A204.1 (cell line): ENCODE measurements around the gene CACNA2D4.

ENCODE experiments used
- FAIRE-seq: peaks from 2 replicates; lab custom pipeline; 2012; peaks lifted over from hg19 to GRCh38; lab: Jason Lieb, UNC

The CACNA2D4 gene

GRCh38 chr12:1815814-1816729, 102.4 kb downstream of the CACNA2D4 start:
- FAIRE-seq: no peak

GRCh38 chr12:1815108-1815507, 103.3 kb downstream of the CACNA2D4 start:
- no peak for FAIRE-seq

GRCh38 chr12:1814266-1814665, 104.2 kb downstream of the CACNA2D4 start:
- FAIRE-seq: no peak

- FAIRE-seq: no peak
Observed at GRCh38 chr12:1812650-1813302, 105.7 kb downstream of the CACNA2D4 start.

- FAIRE-seq: no peak
Observed at GRCh38 chr12:1811948-1812291, 106.5 kb downstream of the CACNA2D4 start.

- no peak for FAIRE-seq
Observed at GRCh38 chr12:1811281-1811947, 107.0 kb downstream of the CACNA2D4 start.

- FAIRE-seq: no peak
Observed at GRCh38 chr12:1810931-1811280, 107.5 kb downstream of the CACNA2D4 start.

- FAIRE-seq: no peak
Observed at GRCh38 chr12:1810201-1810930, 108.1 kb downstream of the CACNA2D4 start.

GRCh38 chr12:1809591-1810190, 108.8 kb downstream of the CACNA2D4 start:
- no peak for FAIRE-seq

GRCh38 chr12:1808798-1809480, 109.5 kb downstream of the CACNA2D4 start:
- no peak for FAIRE-seq

GRCh38 chr12:1808036-1808797, 110.2 kb downstream of the CACNA2D4 start:
- no peak for FAIRE-seq

- FAIRE-seq: no peak
Observed at GRCh38 chr12:1807087-1807860, 111.2 kb downstream of the CACNA2D4 start.

GRCh38 chr12:1806301-1807086, 112.0 kb downstream of the CACNA2D4 start:
- no peak for FAIRE-seq

- no peak for FAIRE-seq
Observed at GRCh38 chr12:1805441-1806081, 112.9 kb downstream of the CACNA2D4 start.

- FAIRE-seq: peak; percentile 91
Observed at GRCh38 chr12:1804545-1805332, 113.7 kb downstream of the CACNA2D4 start.

GRCh38 chr12:1803736-1804135, 114.7 kb downstream of the CACNA2D4 start:
- FAIRE-seq: no peak

GRCh38 chr12:1801303-1801975, 117.0 kb downstream of the CACNA2D4 start:
- FAIRE-seq: no peak
